Cardiac fibroblast (primary cell): ENCODE measurements around the gene RNF112.

ENCODE experiments used
- DNase-seq, 2 donors: peaks; one replicate each; pipeline versions ENCODE4 v3.0.0 to v3.0.0-alpha.2; 2010; ENCODE audit warnings: low read depth in 2 of 2
- H3K4me3 ChIP-seq, 2 donors: replicated peaks in 1 of 2; 1 replicate in 1 of 2; 2 replicates in 1 of 2; pipeline ENCODE4 v1.5.1; 2011; ENCODE audit warnings: low read depth in 2 of 2, low read length in 2 of 2, mild to moderate bottlenecking in 2 of 2, moderate library complexity in 1 of 2
- TF ChIP-seq, protein P1 (sequence below): IDR thresholded peaks from one replicate; pipeline ENCODE4 v1.5.1; 2011; ENCODE audit warnings: low read depth, mild to moderate bottlenecking, low read length, inconsistent platforms

RNF112 gene

DNA sequence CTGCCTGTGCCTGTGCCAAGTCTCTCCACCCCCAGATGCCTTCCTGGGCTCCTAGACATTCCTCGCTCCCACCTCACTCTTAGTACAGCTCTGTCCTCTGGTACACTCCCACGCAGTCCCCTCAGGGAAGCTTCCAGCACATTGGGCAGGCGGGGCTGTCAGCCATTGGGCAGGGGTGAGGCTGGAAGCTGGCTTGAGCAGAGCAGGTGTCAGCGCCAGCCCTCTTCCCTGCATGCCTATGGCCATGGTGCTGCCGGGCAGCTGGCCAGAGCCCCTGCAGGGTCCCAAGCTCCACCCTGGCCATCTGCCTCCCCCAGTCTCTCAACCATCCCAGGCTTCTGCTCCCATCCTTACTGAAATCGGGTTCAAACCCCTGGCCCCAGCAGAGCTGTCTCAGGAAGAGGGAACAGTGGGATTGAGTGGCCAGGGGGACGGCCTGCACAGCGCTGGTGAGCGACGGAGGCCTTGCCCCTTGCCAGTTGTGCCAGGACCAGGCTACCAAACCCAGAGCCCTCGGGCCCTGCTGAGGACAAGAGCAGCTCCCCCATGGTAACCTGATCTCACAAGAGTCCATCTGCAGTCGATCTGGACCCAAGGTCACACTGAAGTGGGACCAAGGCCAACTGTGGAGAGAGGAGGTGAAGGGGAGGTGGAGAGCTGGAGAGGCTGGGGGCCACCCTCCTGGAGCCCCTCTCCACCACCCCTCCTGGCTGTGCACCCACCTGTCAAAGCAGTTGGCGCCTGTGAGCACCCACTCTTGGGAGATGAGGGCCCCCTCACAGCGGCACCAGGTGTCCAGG lies 46.1 kb upstream of the RNF112 start:
- no peak for DNase-seq
- H3K4me3 ChIP-seq = no peak overlapping the region
- TF ChIP-seq, protein P1, sequence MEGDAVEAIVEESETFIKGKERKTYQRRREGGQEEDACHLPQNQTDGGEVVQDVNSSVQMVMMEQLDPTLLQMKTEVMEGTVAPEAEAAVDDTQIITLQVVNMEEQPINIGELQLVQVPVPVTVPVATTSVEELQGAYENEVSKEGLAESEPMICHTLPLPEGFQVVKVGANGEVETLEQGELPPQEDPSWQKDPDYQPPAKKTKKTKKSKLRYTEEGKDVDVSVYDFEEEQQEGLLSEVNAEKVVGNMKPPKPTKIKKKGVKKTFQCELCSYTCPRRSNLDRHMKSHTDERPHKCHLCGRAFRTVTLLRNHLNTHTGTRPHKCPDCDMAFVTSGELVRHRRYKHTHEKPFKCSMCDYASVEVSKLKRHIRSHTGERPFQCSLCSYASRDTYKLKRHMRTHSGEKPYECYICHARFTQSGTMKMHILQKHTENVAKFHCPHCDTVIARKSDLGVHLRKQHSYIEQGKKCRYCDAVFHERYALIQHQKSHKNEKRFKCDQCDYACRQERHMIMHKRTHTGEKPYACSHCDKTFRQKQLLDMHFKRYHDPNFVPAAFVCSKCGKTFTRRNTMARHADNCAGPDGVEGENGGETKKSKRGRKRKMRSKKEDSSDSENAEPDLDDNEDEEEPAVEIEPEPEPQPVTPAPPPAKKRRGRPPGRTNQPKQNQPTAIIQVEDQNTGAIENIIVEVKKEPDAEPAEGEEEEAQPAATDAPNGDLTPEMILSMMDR = no peak

DNA sequence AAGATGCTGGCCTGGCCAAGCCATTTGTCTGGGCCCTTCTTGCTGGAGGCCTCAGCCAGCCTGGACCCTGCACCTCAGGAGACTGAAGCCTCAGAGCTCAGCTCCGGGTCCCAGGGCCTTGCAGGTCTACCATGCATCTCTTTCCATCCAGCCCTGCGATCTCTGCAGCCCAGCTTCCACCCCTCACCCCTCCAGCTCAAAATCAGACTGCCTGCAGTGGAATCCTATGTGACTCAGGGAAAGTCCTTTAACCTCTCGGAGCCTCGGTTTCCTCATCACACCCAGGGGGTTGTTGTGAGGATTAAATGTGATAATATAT lies 45.6 kb upstream of the RNF112 start:
- H3K4me3 ChIP-seq = no peak overlapping the region
- no peak for DNase-seq
- TF ChIP-seq, protein P1 = no peak

DNA sequence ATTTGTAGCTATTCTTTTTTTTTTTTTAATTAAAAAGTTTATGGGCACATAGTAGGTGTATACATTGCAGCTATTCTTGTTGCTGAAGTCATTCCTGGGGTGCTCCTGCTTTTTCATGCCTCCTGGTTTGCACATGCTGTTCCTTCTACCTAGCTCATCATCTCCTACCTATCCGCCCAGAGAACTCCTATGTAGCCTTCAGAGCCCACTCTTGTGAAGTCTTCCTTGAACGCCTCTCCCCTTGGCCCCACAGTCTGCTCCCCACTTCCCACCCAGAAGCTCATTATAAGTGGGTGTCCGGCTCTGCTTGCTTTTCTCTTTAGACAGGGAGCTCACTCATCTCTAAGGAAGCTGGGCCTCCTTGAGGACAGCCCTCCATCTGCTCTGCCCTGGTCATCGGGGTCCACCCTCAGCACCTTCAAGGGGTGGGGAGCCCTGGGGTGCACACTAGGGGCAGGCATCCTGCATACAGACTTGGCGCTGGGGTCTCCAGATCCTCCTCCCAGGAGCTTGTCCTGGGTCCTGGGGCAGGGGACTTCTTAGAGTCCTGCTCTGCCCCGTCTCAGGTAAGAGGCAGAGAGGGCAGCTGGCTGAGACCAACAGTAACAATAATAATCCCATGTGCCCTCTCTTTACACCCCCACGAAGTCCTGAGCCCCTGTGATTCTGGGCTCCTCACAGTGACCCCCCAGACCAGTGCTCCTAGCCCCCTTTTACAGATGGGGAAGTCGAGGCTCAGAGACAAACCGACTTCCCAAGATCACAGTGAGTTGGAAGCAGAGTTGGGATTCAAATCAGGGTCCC lies 45.0 kb upstream of the RNF112 start:
- no peak for DNase-seq
- no peak overlapping the region for H3K4me3 ChIP-seq
- TF ChIP-seq, protein P1 = no peak

DNA sequence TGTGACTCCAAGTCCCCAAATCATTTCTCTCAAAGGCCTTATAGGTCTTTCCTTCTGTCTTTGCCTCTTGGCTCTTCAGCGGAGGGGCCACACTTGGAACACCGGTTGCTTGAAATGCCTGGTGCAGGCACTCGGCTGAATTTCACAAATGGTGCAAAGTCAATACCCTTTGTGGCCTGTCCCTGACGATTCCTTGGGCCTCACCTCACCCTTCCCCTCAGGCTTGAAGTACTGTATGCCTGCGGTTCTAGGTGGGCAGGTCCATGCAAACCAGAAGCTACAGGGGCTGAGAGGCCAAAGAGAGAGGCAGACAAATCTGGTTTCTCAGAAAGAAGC lies 44.4 kb upstream of the RNF112 start:
- TF ChIP-seq, protein P1 = no peak

DNA sequence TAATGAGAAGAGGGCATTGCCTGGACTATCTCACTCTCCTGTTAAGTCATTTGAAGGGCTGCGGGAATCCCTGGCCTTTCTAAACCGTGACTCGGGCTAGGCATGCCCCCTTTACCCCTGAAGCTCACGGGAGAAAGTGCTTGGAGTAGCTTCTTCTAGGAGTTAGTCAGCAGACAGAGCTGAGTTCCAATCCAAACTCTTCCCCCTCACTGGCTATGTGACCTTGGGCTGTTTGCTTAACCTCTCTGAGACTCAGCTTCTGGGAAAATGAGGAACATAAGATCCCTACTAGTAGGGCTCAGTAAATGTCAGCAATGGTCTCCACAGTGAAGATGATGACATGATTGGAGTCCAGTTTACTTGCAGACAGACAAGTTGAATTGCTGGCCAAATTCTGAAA lies 42.8 kb upstream of the RNF112 start:
- DNase-seq = peak in 1 of 2 donors; percentile 50
- H3K4me3 ChIP-seq = no peak overlapping the region
- TF ChIP-seq, protein P1 = no peak

More for the DNA sequence above, 44.4 kb upstream of the RNF112 start:
- H3K4me3 ChIP-seq = no peak overlapping the region
- no peak for DNase-seq

DNA sequence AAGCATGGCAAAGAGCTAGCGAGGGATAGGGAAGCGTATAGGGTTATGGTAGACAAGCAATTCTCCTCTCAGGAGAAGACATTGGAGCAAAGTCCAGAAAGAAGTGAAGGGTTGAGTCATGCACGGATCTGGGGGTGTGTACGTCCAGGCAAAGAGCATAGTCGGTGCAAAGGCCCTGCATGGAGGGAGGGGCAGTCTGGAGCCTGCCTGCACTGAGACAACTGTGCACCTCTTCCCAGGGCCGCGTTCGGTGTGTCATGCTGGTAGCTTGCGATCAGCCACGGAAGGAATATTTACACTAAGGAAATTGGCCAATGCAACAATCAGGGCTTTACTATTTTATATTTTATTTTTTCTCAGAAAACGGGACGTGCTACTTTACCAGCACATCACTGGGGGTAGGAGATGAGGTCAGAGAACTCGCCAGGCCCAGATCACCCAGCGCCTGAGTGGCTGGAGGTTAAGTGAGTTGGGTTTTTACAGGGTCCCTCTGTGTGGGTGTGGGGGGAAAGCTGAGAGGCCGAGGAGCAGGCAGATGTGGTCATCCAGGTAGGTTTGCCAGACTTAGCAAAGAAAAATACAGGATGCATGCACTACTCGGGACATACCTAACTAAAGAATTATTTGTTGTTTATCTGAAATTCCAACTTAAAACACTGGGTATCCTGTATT lies 41.8 kb upstream of the RNF112 start:
- no peak for DNase-seq
- TF ChIP-seq, protein P1 = no peak
- no peak overlapping the region for H3K4me3 ChIP-seq
